GM12875 (cell line): ENCODE measurements around the gene SATB2.

Source experiments
- H3K4me3 ChIP-seq: one replicate; pipeline ENCODE4 v1.5.1; 2011; ENCODE audit warnings: low read depth, low read length, control low read depth
- TF ChIP-seq, protein P1 (sequence below): IDR thresholded peaks from 2 replicates; pipeline ENCODE4 v1.5.1; 2011; ENCODE audit warnings: low read depth, mild to moderate bottlenecking, control low read depth, inconsistent platforms, low read length, moderate library complexity, borderline replicate concordance; ENCODE audit not compliant: insufficient read depth

SATB2 gene

DNA sequence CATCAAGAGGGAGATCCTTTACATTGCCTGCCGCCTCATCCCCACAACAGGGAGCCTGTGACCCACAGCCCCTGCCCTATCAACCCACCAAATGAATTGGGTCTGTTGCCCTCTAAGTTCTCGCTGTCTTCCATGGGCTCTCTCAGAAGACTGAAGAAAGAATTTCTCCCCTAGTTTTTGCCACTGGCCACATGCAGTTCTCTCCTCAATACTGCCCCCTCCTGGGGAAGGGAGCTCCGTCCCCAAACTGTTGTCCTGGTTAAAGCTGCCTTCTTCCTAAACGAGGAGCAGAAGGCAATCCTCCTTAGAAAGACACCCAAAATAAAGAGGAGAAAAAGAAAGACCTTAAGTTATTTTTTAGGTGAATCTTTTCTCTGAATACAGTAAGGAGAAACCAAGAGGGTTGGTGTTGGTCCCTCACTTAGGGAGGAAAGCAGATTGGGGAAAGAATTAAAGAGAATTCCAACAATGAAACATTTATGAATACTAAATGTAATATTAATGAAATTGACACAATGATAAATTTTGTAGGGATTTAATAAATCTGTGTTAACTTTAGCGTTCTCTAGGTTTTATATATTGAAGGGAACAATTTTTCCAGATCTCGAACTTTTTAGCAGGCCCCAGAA lies 31.1 kb upstream of the SATB2 start:
- no peak overlapping the region for H3K4me3 ChIP-seq
- TF ChIP-seq, protein P1, sequence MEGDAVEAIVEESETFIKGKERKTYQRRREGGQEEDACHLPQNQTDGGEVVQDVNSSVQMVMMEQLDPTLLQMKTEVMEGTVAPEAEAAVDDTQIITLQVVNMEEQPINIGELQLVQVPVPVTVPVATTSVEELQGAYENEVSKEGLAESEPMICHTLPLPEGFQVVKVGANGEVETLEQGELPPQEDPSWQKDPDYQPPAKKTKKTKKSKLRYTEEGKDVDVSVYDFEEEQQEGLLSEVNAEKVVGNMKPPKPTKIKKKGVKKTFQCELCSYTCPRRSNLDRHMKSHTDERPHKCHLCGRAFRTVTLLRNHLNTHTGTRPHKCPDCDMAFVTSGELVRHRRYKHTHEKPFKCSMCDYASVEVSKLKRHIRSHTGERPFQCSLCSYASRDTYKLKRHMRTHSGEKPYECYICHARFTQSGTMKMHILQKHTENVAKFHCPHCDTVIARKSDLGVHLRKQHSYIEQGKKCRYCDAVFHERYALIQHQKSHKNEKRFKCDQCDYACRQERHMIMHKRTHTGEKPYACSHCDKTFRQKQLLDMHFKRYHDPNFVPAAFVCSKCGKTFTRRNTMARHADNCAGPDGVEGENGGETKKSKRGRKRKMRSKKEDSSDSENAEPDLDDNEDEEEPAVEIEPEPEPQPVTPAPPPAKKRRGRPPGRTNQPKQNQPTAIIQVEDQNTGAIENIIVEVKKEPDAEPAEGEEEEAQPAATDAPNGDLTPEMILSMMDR: peak; percentile 86

DNA sequence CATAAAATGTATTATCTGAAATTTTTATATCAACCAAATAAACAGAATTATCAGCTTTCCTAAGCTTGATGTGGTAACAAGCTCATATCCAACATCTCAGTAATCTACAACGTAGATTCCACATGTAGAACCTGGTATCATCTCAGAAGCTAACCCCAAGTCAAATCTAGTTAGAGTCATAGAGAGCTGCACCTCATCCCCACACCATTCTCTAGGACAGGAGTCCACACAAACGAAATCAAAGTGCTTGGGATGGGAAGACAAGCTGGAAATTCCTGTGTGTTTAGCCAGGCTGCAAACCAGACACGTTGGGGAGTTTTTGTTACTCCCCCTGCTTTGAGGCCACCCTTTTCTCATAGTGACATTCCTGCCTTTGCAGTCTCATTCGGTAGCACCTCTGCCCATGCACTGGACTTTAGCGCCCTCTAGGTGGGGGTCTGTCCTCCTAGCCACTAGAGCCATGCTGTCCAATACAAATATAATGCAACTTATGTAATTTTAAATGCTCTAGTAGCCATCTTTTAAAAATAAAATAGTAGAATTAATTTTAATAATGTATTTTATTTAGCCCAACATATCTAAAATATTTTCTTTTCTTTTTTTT lies 28.1 kb upstream of the SATB2 start:
- no peak overlapping the region for H3K4me3 ChIP-seq

GRCh38 chr2:199484927-199485326 lies 27.2 kb upstream of the SATB2 start:
- TF ChIP-seq, protein P1: no peak
- no peak overlapping the region for H3K4me3 ChIP-seq

More for the DNA sequence above, 28.1 kb upstream of the SATB2 start:
- TF ChIP-seq, protein P1: peak; percentile 57; the same call in 1 of the 2 replicates

GRCh38 chr2:199480966-199481365 lies 23.2 kb upstream of the SATB2 start:
- TF ChIP-seq, protein P1: no peak
- H3K4me3 ChIP-seq: no peak overlapping the region

DNA sequence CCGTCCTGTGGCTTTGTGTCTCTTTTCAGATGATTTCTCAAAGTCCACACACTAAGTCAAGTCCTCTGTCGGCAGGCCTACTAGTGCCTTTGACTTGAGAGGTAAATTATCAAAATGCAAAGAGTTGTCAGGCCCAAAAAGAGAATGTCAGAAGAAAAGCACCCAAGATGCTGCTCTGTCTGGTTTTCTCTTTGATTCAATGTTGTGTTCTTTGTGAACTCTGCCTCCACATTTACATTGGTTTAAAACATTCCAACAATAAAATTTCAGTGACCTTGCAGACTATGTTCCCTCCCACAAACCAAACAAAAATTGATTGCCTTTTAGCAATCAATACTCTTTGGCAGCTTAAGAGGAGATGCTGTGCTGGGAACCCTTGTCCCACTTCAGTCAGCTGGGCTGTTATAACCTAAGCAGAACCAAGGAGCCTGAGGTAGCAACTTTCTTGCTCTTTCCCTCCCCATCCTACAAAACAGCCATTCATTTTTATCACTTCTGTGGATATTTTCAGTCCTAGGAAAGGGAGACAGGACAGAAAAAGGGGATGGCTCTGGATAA lies 19.6 kb upstream of the SATB2 start:
- TF ChIP-seq, protein P1: no peak
- no peak overlapping the region for H3K4me3 ChIP-seq

- TF ChIP-seq, protein P1: peak; percentile 76
- H3K4me3 ChIP-seq: no peak overlapping the region
These were observed 13.8 kb upstream of the SATB2 start for GRCh38 chr2:199471443-199472057.
